HG02798 (cell line): ENCODE measurements around the gene FBXW11.
"Not testable (repeated sequence)": the region's sequence is repeated elsewhere in the genome, so short reads cannot be mapped to it uniquely, and the experiment has no call there.

Experiments
- ATAC-seq: cut with Tn5 transposase; IDR thresholded peaks from one replicate; pipeline ENCODE4 v1.9.1; 2021; ENCODE audit warnings: mild to moderate bottlenecking; ENCODE audit not compliant: unreplicated experiment, poor library complexity

The FBXW11 gene

GRCh38 chr5:171888051-171888481, 118.4 kb downstream of the FBXW11 start:
- ATAC-seq = no peak

GRCh38 chr5:171886037-171886436, 120.4 kb downstream of the FBXW11 start:
- ATAC-seq = not testable (repeated sequence)

- ATAC-seq = no peak
These were observed 124.3 kb downstream of the FBXW11 start for GRCh38 chr5:171882118-171882517.

GRCh38 chr5:171874234-171874633, 132.2 kb downstream of the FBXW11 start:
- ATAC-seq = no peak

- ATAC-seq = no peak
These were observed 133.8 kb downstream of the FBXW11 start for GRCh38 chr5:171872666-171873065.

GRCh38 chr5:171871711-171872110, 134.7 kb downstream of the FBXW11 start:
- no peak for ATAC-seq

- no peak for ATAC-seq
These were observed 136.5 kb downstream of the FBXW11 start for GRCh38 chr5:171869956-171870355.

- no peak for ATAC-seq
These were observed 138.2 kb downstream of the FBXW11 start for GRCh38 chr5:171868236-171868635.

- ATAC-seq = no peak
These were observed 138.7 kb downstream of the FBXW11 start for GRCh38 chr5:171867786-171868185.

GRCh38 chr5:171865471-171865870, 141.0 kb downstream of the FBXW11 start:
- no peak for ATAC-seq

- no peak for ATAC-seq
These were observed 142.5 kb downstream of the FBXW11 start for GRCh38 chr5:171863935-171864334.

- no peak for ATAC-seq
These were observed 143.8 kb downstream of the FBXW11 start for GRCh38 chr5:171862624-171863023.

GRCh38 chr5:171861381-171861780, 145.1 kb downstream of the FBXW11 start:
- no peak for ATAC-seq

- ATAC-seq = no peak
These were observed 148.1 kb downstream of the FBXW11 start for GRCh38 chr5:171858303-171858702.

GRCh38 chr5:171857489-171857876, 149.0 kb downstream of the FBXW11 start:
- no peak for ATAC-seq

- no peak for ATAC-seq
These were observed 150.4 kb downstream of the FBXW11 start for GRCh38 chr5:171855798-171856763.

GRCh38 chr5:171855265-171855664, 151.2 kb downstream of the FBXW11 start:
- ATAC-seq = no peak

GRCh38 chr5:171852255-171852681, 154.2 kb downstream of the FBXW11 start:
- no peak for ATAC-seq

GRCh38 chr5:171851251-171851650, 155.2 kb downstream of the FBXW11 start:
- no peak for ATAC-seq

GRCh38 chr5:171850324-171850947, 156.0 kb downstream of the FBXW11 start:
- no peak for ATAC-seq

- no peak for ATAC-seq
These were observed 156.7 kb downstream of the FBXW11 start for GRCh38 chr5:171849585-171850323.
